ENCODE measurements around the gene PRDX3. TPM values are rescaled to one million over a fixed set of nuclear protein-coding genes. Genes with fewer than 3 reads are reported as not detected.

The PRDX3 gene
- total RNA-seq (2022): 213 and 216 TPM in 2 replicates
- percentile 89 among the genes with signal in this experiment for Bru-seq, nascent RNA
- percentile 91 among the genes with signal in this experiment for BruChase-seq, experiment 1, labeled RNA remaining after a 2-hour chase
- percentile 97 among the genes with signal in this experiment for BruChase-seq, experiment 2, labeled RNA remaining after a 6-hour chase
- long read RNA-seq, transcript PRDX3-203 (2 exons, 2,277 nt): minor isoform, 8 of 980 reads
- long read RNA-seq, transcript PRDX3-201 (7 exons, 1,591 nt): major isoform, 939 of 980 reads
- long read RNA-seq, partial matches to known transcripts: 7 of 980 reads
- long read RNA-seq, other reads (novel, unspliced or antisense): 26 of 980 reads

DNA sequence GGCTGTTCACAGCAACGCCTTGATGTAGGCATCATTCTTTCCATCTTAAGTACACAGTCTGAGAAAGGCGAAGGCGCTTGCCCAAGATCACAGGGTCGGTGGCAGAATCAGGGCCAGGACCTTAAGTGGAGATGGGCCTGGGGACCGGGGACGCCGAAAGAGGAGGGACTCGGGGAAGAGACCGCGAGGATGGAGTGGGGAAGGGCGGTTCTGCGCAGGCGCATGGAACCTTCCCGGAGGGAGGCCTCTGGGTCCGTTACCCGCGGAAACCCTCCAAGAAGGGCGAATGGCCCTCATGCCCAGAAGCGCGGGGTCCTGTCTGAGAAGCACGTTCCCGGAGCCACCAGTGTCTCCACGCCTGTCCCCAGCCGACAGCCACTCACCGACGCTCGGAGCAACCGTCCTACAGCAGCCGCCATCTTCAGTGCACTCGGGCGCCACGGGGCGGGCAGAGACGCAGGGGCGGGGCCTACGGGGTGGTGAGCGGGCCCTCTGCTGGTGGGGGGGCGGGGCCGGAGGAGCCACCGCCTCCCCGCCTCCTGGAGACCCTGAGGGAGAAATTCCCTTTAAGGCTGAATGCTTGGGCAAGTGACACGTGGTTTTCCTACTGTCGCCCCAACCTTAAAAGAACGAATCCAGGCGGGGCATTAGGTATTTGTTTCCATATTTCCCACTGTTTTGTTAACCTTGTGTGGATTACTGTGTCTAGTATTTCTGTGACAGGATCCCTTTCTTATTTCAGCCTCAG, at the start of gene PRDX3:
PRDX3 (minus strand) TSS at position 441 of the 748 bp plus-strand sequence; CDS start at position 419, 22 bp downstream.
- no peaks in the 10 kb centered on the region for H3K27me3 Mint-ChIP-seq (ENCODE audit: insufficient read depth, unreplicated experiment)

GRCh38 chr10:119227825-119228224, 49.2 kb upstream of the PRDX3 start:
- no TSS peak for BruUV-seq (replicated peaks)
- no peaks in the 10 kb centered on the region for H3K9me3 ChIP-seq
- ChIA-PET POLR2A (no interaction called here), CTCF (no interaction called here)
- H3K27ac Mint-ChIP-seq (ENCODE audit: unreplicated experiment): no peak overlapping the region
- TF ChIP-seq CTCF (IDR thresholded peaks at IDR 0.05; ENCODE audit: insufficient read depth in 1 of 2, low read depth in 1 of 2, low read length in 1 of 2, severe bottlenecking in 1 of 2, unreplicated experiment in 1 of 2): no peak
- intact Hi-C loops (cut with micrococcal nuclease; ENCODE audit: unreplicated experiment): no loop called here
- peaks cover 5% of the 10 kb centered on the region for H3K4me1 Mint-ChIP-seq (ENCODE audit: low read depth, unreplicated experiment)
- DNase-seq: no peak
- no peaks in the 10 kb centered on the region for H3K36me3 Mint-ChIP-seq (ENCODE audit: insufficient read depth, unreplicated experiment)
- H3K4me1 ChIP-seq: peaks cover 6% of the 10 kb centered on the region
- no peak overlapping the region for H3K4me3 ChIP-seq (ENCODE audit: low read depth, low read length)
- no peak overlapping the region for H3K4me3 Mint-ChIP-seq (ENCODE audit: unreplicated experiment)
- H3K9me3 Mint-ChIP-seq (ENCODE audit: unreplicated experiment): peaks cover 10% of the 10 kb centered on the region
- H3K27me3 Mint-ChIP-seq (ENCODE audit: insufficient read depth, unreplicated experiment): no peaks in the 10 kb centered on the region
- no peaks in the 10 kb centered on the region for H3K36me3 ChIP-seq (ENCODE audit: control insufficient read depth, insufficient read depth, low read length)
- H3K27me3 ChIP-seq (replicated peaks; ENCODE audit: control insufficient read depth, insufficient read depth, low read length): no peaks in the 10 kb centered on the region

More for the DNA sequence above, at the start of gene PRDX3:
- intact Hi-C loops (cut with micrococcal nuclease; ENCODE audit: unreplicated experiment): loop anchor here (2.0 kb wide), 1 partner anchor 14 kb away; the partner anchor contains the start of gene SFXN4
- Histone ChIP-seq H3K4me3 (ENCODE audit: low read depth, low read length) (peak within 1 kb of the TSS; percentile 59), H3K27me3 (replicated peaks; ENCODE audit: control insufficient read depth, insufficient read depth, low read length) (no peaks in the 10 kb centered on the region), H3K36me3 (ENCODE audit: control insufficient read depth, insufficient read depth, low read length) (peaks cover 1% of the 10 kb centered on the region; the same call in 1 of the 2 replicates), H3K4me1 (peaks cover 12% of the 10 kb centered on the region), H3K9me3 (no peaks in the 10 kb centered on the region)
- H3K9me3 Mint-ChIP-seq (ENCODE audit: unreplicated experiment): no peaks in the 10 kb centered on the region
- H3K27ac Mint-ChIP-seq (ENCODE audit: unreplicated experiment): peak within 1 kb of the TSS; percentile 99
- peaks cover 33% of the 10 kb centered on the region for H3K36me3 Mint-ChIP-seq (ENCODE audit: insufficient read depth, unreplicated experiment)
- TSS peak; percentile 77 for BruUV-seq (replicated peaks)
- H3K4me1 Mint-ChIP-seq (ENCODE audit: low read depth, unreplicated experiment): peaks cover 7% of the 10 kb centered on the region
- peak within 1 kb of the TSS; percentile 99 for H3K4me3 Mint-ChIP-seq (ENCODE audit: unreplicated experiment)
- ChIA-PET CTCF (no interaction called here), POLR2A (interaction anchor here (0.6 kb wide), 1 partner anchor 28 kb away, joined by 3 read pairs; no protein-coding TSS in a partner anchor)
- DNase-seq: peak; percentile 95 to 97
- peak in 1 of 2 experiments; percentile 14 for TF ChIP-seq CTCF (IDR thresholded peaks at IDR 0.05; ENCODE audit: insufficient read depth in 1 of 2, low read depth in 1 of 2, low read length in 1 of 2, severe bottlenecking in 1 of 2, unreplicated experiment in 1 of 2)

DNA sequence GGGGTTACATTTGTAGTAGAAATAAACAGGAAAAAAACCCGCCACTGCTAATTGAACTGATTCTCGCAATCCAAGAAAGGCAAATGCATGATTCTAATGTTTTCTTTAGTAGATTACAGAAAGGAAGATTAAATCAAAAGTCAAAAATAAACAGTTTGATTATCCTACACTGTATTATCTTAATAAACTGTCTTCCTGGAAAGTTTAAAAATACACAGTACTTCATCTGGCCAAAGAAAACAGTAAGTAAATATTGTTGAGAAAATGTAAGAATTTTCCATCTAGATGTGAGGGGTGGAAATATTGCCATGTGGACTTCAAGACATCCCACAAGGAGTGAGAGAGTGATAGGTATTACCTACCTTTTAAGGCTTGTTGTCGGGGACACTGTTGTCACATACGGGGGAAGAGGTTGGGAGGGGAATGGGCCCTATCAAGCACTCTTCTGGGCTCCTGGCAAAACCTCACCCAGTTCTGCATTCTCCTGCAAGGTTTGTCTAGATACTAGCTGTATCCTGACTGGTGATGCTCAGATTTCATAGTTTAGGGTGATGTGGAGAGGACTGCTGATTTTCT, 46.6 kb upstream of the PRDX3 start:
- Mint-ChIP-seq H3K4me3 (ENCODE audit: unreplicated experiment) (no peak overlapping the region), H3K4me1 (ENCODE audit: low read depth, unreplicated experiment) (peaks cover 25% of the 10 kb centered on the region), H3K27me3 (ENCODE audit: insufficient read depth, unreplicated experiment) (no peaks in the 10 kb centered on the region), H3K9me3 (ENCODE audit: unreplicated experiment) (no peaks in the 10 kb centered on the region), H3K27ac (ENCODE audit: unreplicated experiment) (no peak overlapping the region), H3K36me3 (ENCODE audit: insufficient read depth, unreplicated experiment) (peaks cover 5% of the 10 kb centered on the region)
- no peaks in the 10 kb centered on the region for H3K9me3 ChIP-seq
- ChIA-PET POLR2A (no interaction called here), CTCF (no interaction called here)
- H3K4me1 ChIP-seq: peaks cover 26% of the 10 kb centered on the region
- no peaks in the 10 kb centered on the region for H3K27me3 ChIP-seq (replicated peaks; ENCODE audit: control insufficient read depth, insufficient read depth, low read length)
- intact Hi-C loops (cut with micrococcal nuclease; ENCODE audit: unreplicated experiment): no loop called here
- TF ChIP-seq CTCF (IDR thresholded peaks at IDR 0.05; ENCODE audit: insufficient read depth in 1 of 2, low read depth in 1 of 2, low read length in 1 of 2, severe bottlenecking in 1 of 2, unreplicated experiment in 1 of 2): no peak
- DNase-seq: no peak
- BruUV-seq (replicated peaks): no TSS peak
- H3K36me3 ChIP-seq (ENCODE audit: control insufficient read depth, insufficient read depth, low read length): no peaks in the 10 kb centered on the region
- H3K4me3 ChIP-seq (ENCODE audit: low read depth, low read length): no peak overlapping the region

Data from Caco-2 (cell line).